Nucleus accumbens (tissue), 56 donors: Measurements from ENCODE around the gene USP21.

Experiments used
- DNase-seq, 56 donors: peaks; one replicate each; lab custom pipeline; 2025; lab: John Stamatoyannopoulos, UW

Gene USP21

GRCh38 chr1:161190962-161191521 lies 31.7 kb downstream of the USP21 start:
- peak in 26 of 56 donors; percentile 7 to 69 (median 27) for DNase-seq

GRCh38 chr1:161191971-161192370 lies 32.7 kb downstream of the USP21 start:
- DNase-seq = no peak

GRCh38 chr1:161192476-161193465 lies 33.5 kb downstream of the USP21 start:
- DNase-seq = peak in 45 of 56 donors; percentile 11 to 83 (median 44)

- DNase-seq = peak in 52 of 56 donors; percentile 25 to 87 (median 73)
These were observed 34.4 kb downstream of the USP21 start for GRCh38 chr1:161193561-161194235.

- peak in 3 of 56 donors; percentile 3 to 34 (median 13) for DNase-seq
These were observed 35.9 kb downstream of the USP21 start for GRCh38 chr1:161195171-161195570.

- DNase-seq = no peak
These were observed 36.8 kb downstream of the USP21 start for GRCh38 chr1:161196111-161196510.

- DNase-seq = peak in 11 of 56 donors; percentile 20 to 37 (median 28)
These were observed 37.5 kb downstream of the USP21 start for GRCh38 chr1:161196521-161197451.

- peak in 1 of 56 donors; percentile 36 for DNase-seq
These were observed 38.4 kb downstream of the USP21 start for GRCh38 chr1:161197560-161198193.

- peak in 35 of 56 donors; percentile 26 to 74 (median 51) for DNase-seq
These were observed 39.0 kb downstream of the USP21 start for GRCh38 chr1:161198194-161198896.

GRCh38 chr1:161198897-161199431 lies 39.7 kb downstream of the USP21 start, which contains the start of gene ADAMTS4:
Gene ADAMTS4, minus strand, starts transcription at chr1:161199054. Its CDS starts 427 bp downstream, at chr1:161198627.
- DNase-seq = peak in 54 of 56 donors; percentile 33 to 94 (median 81)

- DNase-seq = peak in 22 of 56 donors; percentile 9 to 70 (median 33)
These were observed 40.3 kb downstream of the USP21 start for GRCh38 chr1:161199506-161200139.

- DNase-seq = peak in 54 of 56 donors; percentile 36 to 89 (median 72)
These were observed 41.2 kb downstream of the USP21 start for GRCh38 chr1:161200421-161200991.

- peak in 30 of 56 donors; percentile 26 to 74 (median 58) for DNase-seq
These were observed 41.9 kb downstream of the USP21 start for GRCh38 chr1:161200992-161201835.

GRCh38 chr1:161201836-161202712 lies 42.8 kb downstream of the USP21 start, which contains the start of gene NDUFS2:
Gene NDUFS2, plus strand, starts transcription at chr1:161202367. Its CDS starts 19 bp downstream, at chr1:161202386.
- peak; percentile 62 to 100 (median 97) for DNase-seq
